Osteoblast (primary cell): ENCODE data around the gene SOX5. TPM values are rescaled to one million over a fixed set of nuclear protein-coding genes. Genes with fewer than 3 reads are reported as not detected.

Source experiments
- DNase-seq: peaks from one replicate; pipeline ENCODE4 v3.0.0; 2011; ENCODE audit warnings: low spot score, mixed read lengths; ENCODE audit not compliant: insufficient read length; ENCODE audit errors: missing footprints
- H2AFZ ChIP-seq: 2 replicates; pipeline ENCODE4 v1.6.0; 2011; ENCODE audit warnings: mild to moderate bottlenecking, low read length
- H3K27ac ChIP-seq: 2 replicates; pipeline ENCODE4 v1.5.1; 2011; ENCODE audit warnings: mild to moderate bottlenecking, low read depth, low read length, moderate library complexity
- H3K27me3 ChIP-seq: 2 replicates; pipeline ENCODE4 v1.6.0; 2012; ENCODE audit warnings: mild to moderate bottlenecking, control low read depth, inconsistent platforms, low read length, moderate library complexity; ENCODE audit not compliant: insufficient read depth
- H3K36me3 ChIP-seq: 2 replicates; pipeline ENCODE4 v1.5.1; 2011; ENCODE audit warnings: mild to moderate bottlenecking, low read length, control low read depth, moderate library complexity; ENCODE audit not compliant: insufficient read depth
- H3K4me1 ChIP-seq: 2 replicates; pipeline ENCODE4 v1.5.1; 2011; ENCODE audit warnings: mild to moderate bottlenecking, low read length, control low read depth, moderate library complexity; ENCODE audit not compliant: insufficient read depth
- H3K4me2 ChIP-seq: 2 replicates; pipeline ENCODE4 v1.6.0; 2011; ENCODE audit warnings: mild to moderate bottlenecking, low read length; ENCODE audit not compliant: insufficient read depth
- H3K4me3 ChIP-seq: fragments of 200-600 bp; sonication (generic); 3 replicates; pipeline ENCODE4 v1.5.1; 2012; ENCODE audit warnings: mild to moderate bottlenecking, low read length, inconsistent platforms; ENCODE audit not compliant: insufficient read depth
- H3K79me2 ChIP-seq: 2 replicates; pipeline ENCODE4 v1.6.0; 2012; ENCODE audit warnings: mild to moderate bottlenecking, low read length, control low read depth, inconsistent platforms; ENCODE audit not compliant: insufficient read depth
- H3K9me3 ChIP-seq: 2 replicates; pipeline ENCODE4 v1.5.1; 2011; ENCODE audit warnings: low read depth, low read length, control low read depth
- H4K20me1 ChIP-seq: 2 replicates; pipeline ENCODE4 v1.6.0; 2012; ENCODE audit warnings: mild to moderate bottlenecking, low read length, control low read depth; ENCODE audit not compliant: insufficient read depth
- total RNA-seq: library from RNA; depleted of rRNA; stranded (reverse); fragments of >200 nt; gene quantifications from 2 replicates; pipeline ENCODE4 v1.2.3, GENCODE V29; 2012
- TF ChIP-seq, protein P1 (sequence below): IDR thresholded peaks from 2 replicates; pipeline ENCODE4 v1.5.1; 2011; ENCODE audit warnings: mild to moderate bottlenecking, low read depth, low read length, moderate library complexity; ENCODE audit errors: extremely low read depth

The SOX5 gene
- total RNA-seq, 1 donor: 5.1 TPM

DNA sequence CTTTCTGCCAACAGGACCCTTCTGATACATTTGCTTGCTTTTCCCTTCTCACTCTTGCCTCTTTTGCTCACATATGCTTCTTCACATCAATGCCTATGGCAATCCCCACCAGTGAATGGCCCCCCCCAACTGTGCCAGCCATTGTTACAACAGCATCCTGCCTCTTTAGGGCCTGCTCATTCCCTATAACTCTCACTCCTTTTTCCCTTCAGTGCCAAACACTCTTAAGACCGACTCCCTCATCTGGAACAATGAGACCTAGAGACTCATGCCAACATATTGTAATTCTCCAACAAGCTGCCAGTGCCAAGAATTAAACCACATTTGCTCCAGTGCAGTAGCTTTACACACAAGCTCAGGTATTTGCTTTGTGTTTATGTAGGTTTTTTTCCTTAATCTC lies 189.0 kb downstream of the SOX5 start:
- H3K27me3 ChIP-seq: no peaks in the 10 kb centered on the region
- no peak for DNase-seq
- H3K4me2 ChIP-seq: no peak overlapping the region
- H3K4me3 ChIP-seq: no peak overlapping the region
- no peaks in the 10 kb centered on the region for H3K36me3 ChIP-seq
- H3K79me2 ChIP-seq: no peaks in the 10 kb centered on the region
- TF ChIP-seq, protein P1, sequence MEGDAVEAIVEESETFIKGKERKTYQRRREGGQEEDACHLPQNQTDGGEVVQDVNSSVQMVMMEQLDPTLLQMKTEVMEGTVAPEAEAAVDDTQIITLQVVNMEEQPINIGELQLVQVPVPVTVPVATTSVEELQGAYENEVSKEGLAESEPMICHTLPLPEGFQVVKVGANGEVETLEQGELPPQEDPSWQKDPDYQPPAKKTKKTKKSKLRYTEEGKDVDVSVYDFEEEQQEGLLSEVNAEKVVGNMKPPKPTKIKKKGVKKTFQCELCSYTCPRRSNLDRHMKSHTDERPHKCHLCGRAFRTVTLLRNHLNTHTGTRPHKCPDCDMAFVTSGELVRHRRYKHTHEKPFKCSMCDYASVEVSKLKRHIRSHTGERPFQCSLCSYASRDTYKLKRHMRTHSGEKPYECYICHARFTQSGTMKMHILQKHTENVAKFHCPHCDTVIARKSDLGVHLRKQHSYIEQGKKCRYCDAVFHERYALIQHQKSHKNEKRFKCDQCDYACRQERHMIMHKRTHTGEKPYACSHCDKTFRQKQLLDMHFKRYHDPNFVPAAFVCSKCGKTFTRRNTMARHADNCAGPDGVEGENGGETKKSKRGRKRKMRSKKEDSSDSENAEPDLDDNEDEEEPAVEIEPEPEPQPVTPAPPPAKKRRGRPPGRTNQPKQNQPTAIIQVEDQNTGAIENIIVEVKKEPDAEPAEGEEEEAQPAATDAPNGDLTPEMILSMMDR: no peak
- no peaks in the 10 kb centered on the region for H3K9me3 ChIP-seq
- H3K4me1 ChIP-seq: no peaks in the 10 kb centered on the region
- H2AFZ ChIP-seq: no peak overlapping the region
- no peaks in the 10 kb centered on the region for H4K20me1 ChIP-seq
- no peak overlapping the region for H3K27ac ChIP-seq

GRCh38 chr12:23758608-23759007 lies 190.9 kb downstream of the SOX5 start:
- no peak overlapping the region for H3K4me2 ChIP-seq
- DNase-seq: no peak
- no peak overlapping the region for H3K27ac ChIP-seq
- H2AFZ ChIP-seq: no peak overlapping the region
- H3K4me3 ChIP-seq: no peak overlapping the region
- H3K27me3 ChIP-seq: no peaks in the 10 kb centered on the region
- no peaks in the 10 kb centered on the region for H3K9me3 ChIP-seq
- H4K20me1 ChIP-seq: no peaks in the 10 kb centered on the region
- TF ChIP-seq, protein P1: no peak
- H3K79me2 ChIP-seq: no peaks in the 10 kb centered on the region
- H3K4me1 ChIP-seq: no peaks in the 10 kb centered on the region
- no peaks in the 10 kb centered on the region for H3K36me3 ChIP-seq

DNA sequence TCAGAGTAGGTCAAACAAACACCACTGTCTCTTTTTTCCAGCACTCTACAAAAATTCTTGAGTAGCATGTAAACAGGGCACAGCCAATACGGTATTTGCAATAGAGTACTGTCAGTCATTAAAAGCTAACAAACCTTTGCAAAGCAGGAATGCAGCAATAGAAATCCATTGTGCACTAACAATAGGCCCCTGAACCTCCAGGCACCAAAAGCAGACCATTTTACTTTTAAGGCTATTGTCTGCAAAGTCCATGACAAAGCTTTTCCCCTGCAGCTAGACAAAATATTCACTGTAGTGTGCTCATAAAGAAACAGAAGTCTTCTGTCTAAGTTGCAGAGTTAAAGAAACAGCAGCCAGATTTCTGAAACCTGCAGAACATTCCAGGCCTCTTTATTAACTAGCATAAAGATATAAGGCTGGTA lies 191.9 kb downstream of the SOX5 start:
- H3K36me3 ChIP-seq: no peaks in the 10 kb centered on the region
- no peaks in the 10 kb centered on the region for H3K4me1 ChIP-seq
- no peaks in the 10 kb centered on the region for H3K79me2 ChIP-seq
- H3K4me3 ChIP-seq: no peak overlapping the region
- no peaks in the 10 kb centered on the region for H3K27me3 ChIP-seq
- TF ChIP-seq, protein P1: no peak
- DNase-seq: no peak
- no peak overlapping the region for H2AFZ ChIP-seq
- H3K27ac ChIP-seq: no peak overlapping the region
- no peak overlapping the region for H3K4me2 ChIP-seq
- no peaks in the 10 kb centered on the region for H4K20me1 ChIP-seq
- no peaks in the 10 kb centered on the region for H3K9me3 ChIP-seq

DNA sequence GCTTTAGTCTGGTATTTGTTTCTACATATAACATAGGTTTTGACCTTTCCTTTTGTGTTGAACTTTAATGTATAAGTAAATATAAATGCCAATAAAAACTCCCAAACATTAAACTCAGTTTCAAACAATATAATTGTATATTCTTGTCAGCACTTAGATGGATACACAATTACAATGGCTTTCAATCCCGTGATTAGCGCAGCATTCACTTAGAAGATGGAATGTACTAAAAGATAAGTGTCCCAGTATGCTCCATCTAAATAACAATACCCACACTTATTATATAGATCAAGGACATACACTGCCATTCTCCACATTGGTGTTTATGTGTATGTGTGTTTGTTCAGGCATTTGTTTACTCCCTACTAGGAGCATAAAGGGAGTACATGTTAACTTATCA lies 193.1 kb downstream of the SOX5 start:
- no peak overlapping the region for H2AFZ ChIP-seq
- no peaks in the 10 kb centered on the region for H3K27me3 ChIP-seq
- H3K4me3 ChIP-seq: no peak overlapping the region
- H3K36me3 ChIP-seq: no peaks in the 10 kb centered on the region
- H3K79me2 ChIP-seq: no peaks in the 10 kb centered on the region
- TF ChIP-seq, protein P1: no peak
- no peak overlapping the region for H3K4me2 ChIP-seq
- DNase-seq: no peak
- H4K20me1 ChIP-seq: no peaks in the 10 kb centered on the region
- no peaks in the 10 kb centered on the region for H3K4me1 ChIP-seq
- H3K9me3 ChIP-seq: no peaks in the 10 kb centered on the region
- H3K27ac ChIP-seq: no peak overlapping the region
